Measurements from ENCODE around the gene NECAB2. TPM values are rescaled to one million over a fixed set of nuclear protein-coding genes. Genes with fewer than 3 reads are reported as not detected.

NECAB2 gene
- total RNA-seq, 1 donor from 2014 or later = 12.6 TPM

DNA sequence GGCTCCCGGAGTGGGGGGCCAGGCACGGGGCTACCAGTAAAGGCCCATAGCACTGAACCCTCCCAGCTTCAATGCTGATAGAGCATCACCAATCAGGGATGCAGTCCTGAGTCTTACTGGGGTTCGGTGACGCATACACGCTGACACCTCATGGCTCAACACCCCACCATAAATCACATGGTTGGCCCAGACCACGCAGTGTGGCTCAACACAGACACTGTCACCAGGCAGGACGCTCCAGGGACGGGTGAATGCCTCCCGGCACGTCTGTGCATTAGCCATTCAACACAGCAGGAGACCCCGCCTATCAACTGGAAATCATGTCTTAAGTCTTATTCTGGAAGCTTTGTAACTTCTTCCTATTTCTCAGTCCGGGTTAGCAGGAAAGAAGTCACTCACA, 35.0 kb downstream of the NECAB2 start:
- no peak for DNase-seq (ENCODE audit: low spot score)

DNA sequence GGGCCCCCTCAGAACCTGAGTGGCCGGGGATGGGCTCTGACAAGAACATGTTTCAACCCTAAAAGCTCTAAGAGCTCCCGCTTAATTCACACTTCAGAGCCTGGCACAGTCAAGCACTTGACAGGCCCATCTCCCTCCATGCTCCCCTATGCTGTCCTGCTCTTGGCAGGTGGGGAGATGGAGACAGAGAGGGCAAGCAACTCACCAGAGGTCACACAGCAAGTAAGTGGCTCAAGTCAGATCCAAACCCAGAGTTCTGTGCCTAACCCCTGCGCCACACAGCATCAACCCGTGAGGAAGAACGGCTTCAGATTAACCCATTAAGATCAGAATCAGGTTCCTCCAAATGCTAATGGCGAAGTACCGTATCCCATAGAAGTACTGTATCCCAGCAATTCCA, 36.4 kb downstream of the NECAB2 start:
- Histone ChIP-seq H3K79me2 (ENCODE audit: low read depth) (no peaks in the 10 kb centered on the region), H3K4me2 (no peak overlapping the region), H4K20me1 (ENCODE audit: low read depth) (no peaks in the 10 kb centered on the region), H3K9ac (no peak overlapping the region), H3K36me3 (no peaks in the 10 kb centered on the region), H3K27me3 (no peaks in the 10 kb centered on the region), H3K27ac (no peak overlapping the region), H3K4me3 (no peak overlapping the region), H3K9me3 (ENCODE audit: low read depth) (no peaks in the 10 kb centered on the region), H3K4me1 (peaks cover 9% of the 10 kb centered on the region), H2AFZ (replicated peaks) (no peak overlapping the region), H3F3A (ENCODE audit: low read depth) (no peaks in the 10 kb centered on the region)
- no peak overlapping the region for H3K4me3 Mint-ChIP-seq
- H3K27ac Mint-ChIP-seq = no peak overlapping the region
- H3K27me3 Mint-ChIP-seq (ENCODE audit: insufficient read depth, low read depth) = peaks cover 2% of the 10 kb centered on the region
- H3K36me3 Mint-ChIP-seq = peaks cover 2% of the 10 kb centered on the region
- peaks cover 32% of the 10 kb centered on the region for H3K4me1 Mint-ChIP-seq
- H3K9me3 Mint-ChIP-seq = no peaks in the 10 kb centered on the region
- TF ChIP-seq EZH2phosphoT487 (IDR thresholded peaks at IDR 0.05) (no peak), EZH2 (IDR thresholded peaks at IDR 0.05) (no peak)
- TF ChIP-seq, protein P1, sequence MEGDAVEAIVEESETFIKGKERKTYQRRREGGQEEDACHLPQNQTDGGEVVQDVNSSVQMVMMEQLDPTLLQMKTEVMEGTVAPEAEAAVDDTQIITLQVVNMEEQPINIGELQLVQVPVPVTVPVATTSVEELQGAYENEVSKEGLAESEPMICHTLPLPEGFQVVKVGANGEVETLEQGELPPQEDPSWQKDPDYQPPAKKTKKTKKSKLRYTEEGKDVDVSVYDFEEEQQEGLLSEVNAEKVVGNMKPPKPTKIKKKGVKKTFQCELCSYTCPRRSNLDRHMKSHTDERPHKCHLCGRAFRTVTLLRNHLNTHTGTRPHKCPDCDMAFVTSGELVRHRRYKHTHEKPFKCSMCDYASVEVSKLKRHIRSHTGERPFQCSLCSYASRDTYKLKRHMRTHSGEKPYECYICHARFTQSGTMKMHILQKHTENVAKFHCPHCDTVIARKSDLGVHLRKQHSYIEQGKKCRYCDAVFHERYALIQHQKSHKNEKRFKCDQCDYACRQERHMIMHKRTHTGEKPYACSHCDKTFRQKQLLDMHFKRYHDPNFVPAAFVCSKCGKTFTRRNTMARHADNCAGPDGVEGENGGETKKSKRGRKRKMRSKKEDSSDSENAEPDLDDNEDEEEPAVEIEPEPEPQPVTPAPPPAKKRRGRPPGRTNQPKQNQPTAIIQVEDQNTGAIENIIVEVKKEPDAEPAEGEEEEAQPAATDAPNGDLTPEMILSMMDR (IDR thresholded peaks at IDR 0.05) = no peak
- DNase-seq (ENCODE audit: low spot score) = no peak

More for the DNA sequence above, 35.0 kb downstream of the NECAB2 start:
- Mint-ChIP-seq H3K27ac (no peak overlapping the region), H3K36me3 (peaks cover 2% of the 10 kb centered on the region), H3K4me3 (no peak overlapping the region), H3K27me3 (ENCODE audit: insufficient read depth, low read depth) (peaks cover 2% of the 10 kb centered on the region), H3K4me1 (peaks cover 38% of the 10 kb centered on the region), H3K9me3 (no peaks in the 10 kb centered on the region)
- H3K4me1 ChIP-seq = peaks cover 9% of the 10 kb centered on the region
- H2AFZ ChIP-seq (replicated peaks) = no peak overlapping the region
- no peaks in the 10 kb centered on the region for H3K27me3 ChIP-seq
- no peak overlapping the region for H3K4me2 ChIP-seq
- H3K79me2 ChIP-seq (ENCODE audit: low read depth) = no peaks in the 10 kb centered on the region
- H4K20me1 ChIP-seq (ENCODE audit: low read depth) = no peaks in the 10 kb centered on the region
- no peak overlapping the region for H3K9ac ChIP-seq
- H3K4me3 ChIP-seq = no peak overlapping the region
- H3K36me3 ChIP-seq = no peaks in the 10 kb centered on the region
- no peaks in the 10 kb centered on the region for H3K9me3 ChIP-seq (ENCODE audit: low read depth)
- H3F3A ChIP-seq (ENCODE audit: low read depth) = no peaks in the 10 kb centered on the region
- H3K27ac ChIP-seq = no peak overlapping the region
- TF ChIP-seq EZH2phosphoT487 (IDR thresholded peaks at IDR 0.05) = no peak
- TF ChIP-seq EZH2 (IDR thresholded peaks at IDR 0.05) = no peak

DNA sequence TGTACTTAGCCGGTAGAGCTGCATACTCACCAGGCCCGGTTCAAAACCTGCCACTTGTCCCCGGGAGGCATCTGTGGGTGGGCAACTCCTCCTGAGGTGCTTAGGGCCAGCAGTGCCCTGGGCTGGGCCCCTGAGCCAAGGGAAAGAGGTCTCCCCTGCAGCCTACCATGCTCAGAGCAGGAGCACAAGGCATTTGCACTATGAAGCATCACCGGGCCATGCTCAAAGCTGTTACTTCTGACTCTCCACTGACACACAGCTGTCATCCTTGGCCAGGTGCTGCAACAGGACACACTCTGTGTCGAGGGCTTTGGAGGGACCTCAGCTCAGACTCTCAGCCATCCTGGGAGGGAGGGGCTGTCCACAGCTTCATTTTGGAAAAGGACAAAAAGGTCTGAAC, 37.3 kb downstream of the NECAB2 start:
- H3K27me3 ChIP-seq = no peaks in the 10 kb centered on the region
- Mint-ChIP-seq H3K27ac (peak overlapping the region; percentile 88), H3K36me3 (no peaks in the 10 kb centered on the region), H3K9me3 (no peaks in the 10 kb centered on the region), H3K4me1 (peaks cover 28% of the 10 kb centered on the region), H3K27me3 (ENCODE audit: insufficient read depth, low read depth) (peaks cover 2% of the 10 kb centered on the region), H3K4me3 (no peak overlapping the region)
- H3K27ac ChIP-seq = no peak overlapping the region
- DNase-seq (ENCODE audit: low spot score) = no peak
- no peaks in the 10 kb centered on the region for H3F3A ChIP-seq (ENCODE audit: low read depth)
- no peaks in the 10 kb centered on the region for H4K20me1 ChIP-seq (ENCODE audit: low read depth)
- H3K9ac ChIP-seq = no peak overlapping the region
- H3K9me3 ChIP-seq (ENCODE audit: low read depth) = no peaks in the 10 kb centered on the region
- H3K4me1 ChIP-seq = peaks cover 9% of the 10 kb centered on the region
- no peak overlapping the region for H3K4me3 ChIP-seq
- TF ChIP-seq EZH2 (IDR thresholded peaks at IDR 0.05) (no peak), EZH2phosphoT487 (IDR thresholded peaks at IDR 0.05) (no peak)
- TF ChIP-seq, protein P1 (IDR thresholded peaks at IDR 0.05) = no peak
- no peak overlapping the region for H2AFZ ChIP-seq (replicated peaks)
- no peaks in the 10 kb centered on the region for H3K36me3 ChIP-seq
- H3K4me2 ChIP-seq = no peak overlapping the region
- no peaks in the 10 kb centered on the region for H3K79me2 ChIP-seq (ENCODE audit: low read depth)

DNA sequence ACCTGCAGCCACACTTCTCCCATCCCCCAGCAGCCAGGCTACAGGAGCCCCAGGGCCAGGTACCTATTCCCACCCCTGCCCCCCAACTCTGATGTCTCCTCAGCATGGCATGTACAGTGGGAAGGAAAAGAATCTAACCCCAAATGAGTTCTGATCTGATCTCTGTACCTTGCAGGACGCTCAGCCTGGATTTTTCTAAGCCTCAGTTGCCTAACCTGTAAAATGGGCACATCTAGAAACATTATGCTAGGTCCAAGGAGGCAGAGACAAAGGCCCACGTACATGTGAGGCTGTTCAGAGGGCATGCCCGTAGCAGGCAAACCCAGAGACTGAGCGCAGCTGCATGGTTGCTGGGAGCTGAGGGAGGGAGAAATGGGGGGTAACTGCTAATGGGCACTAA, 39.5 kb downstream of the NECAB2 start:
- Histone ChIP-seq H3K9me3 (ENCODE audit: low read depth) (no peaks in the 10 kb centered on the region), H3K27me3 (no peaks in the 10 kb centered on the region), H3F3A (ENCODE audit: low read depth) (no peaks in the 10 kb centered on the region), H4K20me1 (ENCODE audit: low read depth) (no peaks in the 10 kb centered on the region), H3K36me3 (no peaks in the 10 kb centered on the region), H3K27ac (no peak overlapping the region), H3K79me2 (ENCODE audit: low read depth) (no peaks in the 10 kb centered on the region), H3K4me2 (no peak overlapping the region), H2AFZ (replicated peaks) (no peak overlapping the region), H3K4me3 (no peak overlapping the region), H3K9ac (no peak overlapping the region), H3K4me1 (no peaks in the 10 kb centered on the region)
- Mint-ChIP-seq H3K4me1 (peaks cover 27% of the 10 kb centered on the region), H3K36me3 (no peaks in the 10 kb centered on the region), H3K27me3 (ENCODE audit: insufficient read depth, low read depth) (no peaks in the 10 kb centered on the region), H3K4me3 (no peak overlapping the region), H3K9me3 (no peaks in the 10 kb centered on the region), H3K27ac (no peak overlapping the region)
- TF ChIP-seq EZH2 (IDR thresholded peaks at IDR 0.05) (no peak), EZH2phosphoT487 (IDR thresholded peaks at IDR 0.05) (no peak)
- TF ChIP-seq, protein P1 (IDR thresholded peaks at IDR 0.05) = no peak
- no peak for DNase-seq (ENCODE audit: low spot score)

Measured in neural progenitor cell (in vitro differentiated cells).